HL-60 (cell line): ENCODE measurements around the gene SMAD4.
"Not testable (repeated sequence)": the region's sequence is repeated elsewhere in the genome, so short reads cannot be mapped to it uniquely, and the experiment has no call there.

ENCODE experiments used
- DNase-seq, 2 experiments: peaks; one replicate each; pipeline ENCODE4 v3.0.0-alpha.2; 2010 to 2020; ENCODE audit warnings: low read depth in 1 of 2, low spot score in 1 of 2
- H3K27ac ChIP-seq: fragments of 250-450 bp; sonication (Bioruptor Pico); replicated peaks from 2 replicates; pipeline ENCODE4 v1.5.1; 2020; ENCODE audit warnings: mild to moderate bottlenecking, moderate library complexity
- H3K27me3 ChIP-seq: fragments of 250-450 bp; sonication (Bioruptor Pico); 2 replicates; pipeline ENCODE4 v1.5.1; 2021; ENCODE audit warnings: mild to moderate bottlenecking, moderate library complexity; ENCODE audit not compliant: insufficient read depth, poor library complexity, severe bottlenecking
- H3K4me3 ChIP-seq: replicated peaks from 2 replicates; pipeline ENCODE4 v1.5.1; 2011; ENCODE audit warnings: mild to moderate bottlenecking, control low read depth, low read length; ENCODE audit not compliant: insufficient read depth
- CTCF ChIP-seq: IDR thresholded peaks from one replicate; pipeline ENCODE4 v1.5.1; 2011; ENCODE audit warnings: low read length, control low read depth, inconsistent platforms; ENCODE audit not compliant: insufficient read depth
- GABPA ChIP-seq: IDR thresholded peaks from 2 replicates; pipeline ENCODE4 v1.6.1; 2012; ENCODE audit warnings: low read depth
- POLR2AphosphoS5 ChIP-seq: IDR thresholded peaks from 2 replicates; pipeline ENCODE4 v1.6.1; 2012; ENCODE audit warnings: low read depth
- REST ChIP-seq: IDR thresholded peaks from 2 replicates; pipeline ENCODE4 v1.6.1; 2012; ENCODE audit warnings: low read depth; ENCODE audit not compliant: insufficient replicate concordance
- SPI1 ChIP-seq: IDR thresholded peaks from 2 replicates; pipeline ENCODE4 v1.6.1; 2012; ENCODE audit warnings: low read depth, mild to moderate bottlenecking, borderline replicate concordance

The SMAD4 gene

GRCh38 chr18:51088410-51088809 is 58.4 kb downstream of the SMAD4 start:
- Histone ChIP-seq H3K27me3 (no peaks in the 10 kb centered on the region), H3K27ac (no peak overlapping the region), H3K4me3 (no peak overlapping the region)
- DNase-seq = no peak
- TF ChIP-seq POLR2AphosphoS5 (no peak), CTCF (no peak), GABPA (no peak), SPI1 (no peak), REST (no peak)

- TF ChIP-seq GABPA (no peak), POLR2AphosphoS5 (no peak), REST (no peak)
Measured at GRCh38 chr18:51089691-51090090, 59.7 kb downstream of the SMAD4 start.

GRCh38 chr18:51091270-51091669 is 61.3 kb downstream of the SMAD4 start:
- Histone ChIP-seq H3K4me3 (no peak overlapping the region), H3K27ac (no peak overlapping the region), H3K27me3 (no peaks in the 10 kb centered on the region)
- TF ChIP-seq REST (no peak), CTCF (no peak), POLR2AphosphoS5 (no peak), GABPA (no peak), SPI1 (no peak)
- no peak for DNase-seq

More at GRCh38 chr18:51089691-51090090, 59.7 kb downstream of the SMAD4 start:
- no peak for DNase-seq
- no peaks in the 10 kb centered on the region for H3K27me3 ChIP-seq
- no peak overlapping the region for H3K4me3 ChIP-seq
- H3K27ac ChIP-seq = no peak overlapping the region

GRCh38 chr18:51092117-51092516 is 62.1 kb downstream of the SMAD4 start:
- DNase-seq = no peak
- TF ChIP-seq POLR2AphosphoS5 = no peak
- no peak for TF ChIP-seq GABPA
- Histone ChIP-seq H3K27ac (no peak overlapping the region), H3K27me3 (no peaks in the 10 kb centered on the region), H3K4me3 (no peak overlapping the region)

- H3K4me3 ChIP-seq, H3K27ac ChIP-seq, H3K27me3 ChIP-seq, DNase-seq: not testable (repeated sequence)
Measured at GRCh38 chr18:51092967-51093366, 63.0 kb downstream of the SMAD4 start.
